Islet of Langerhans (tissue), 1 donor: ENCODE data around the gene ADGRG1.

ENCODE experiments used
- FAIRE-seq: peaks from one replicate; lab custom pipeline; 2011; peaks lifted over from hg19 to GRCh38; lab: Jason Lieb, UNC

The ADGRG1 gene

GRCh38 chr16:57620335-57621231 lies 7.8 kb upstream of the ADGRG1 start:
- FAIRE-seq = no peak

- FAIRE-seq = no peak
These were observed 6.7 kb upstream of the ADGRG1 start for GRCh38 chr16:57621521-57622271.

GRCh38 chr16:57622361-57623250 lies 5.8 kb upstream of the ADGRG1 start:
- FAIRE-seq = no peak

GRCh38 chr16:57623251-57624043 lies 5.0 kb upstream of the ADGRG1 start:
- FAIRE-seq = no peak

GRCh38 chr16:57624044-57624688 lies 4.3 kb upstream of the ADGRG1 start:
- no peak for FAIRE-seq

- no peak for FAIRE-seq
These were observed 3.5 kb upstream of the ADGRG1 start for GRCh38 chr16:57624806-57625500.

- no peak for FAIRE-seq
These were observed 1.8 kb upstream of the ADGRG1 start for GRCh38 chr16:57626420-57627170.

GRCh38 chr16:57627184-57627871 lies 1.1 kb upstream of the ADGRG1 start:
- FAIRE-seq = no peak

- no peak for FAIRE-seq
These were observed 408 bp downstream of the ADGRG1 start for GRCh38 chr16:57628783-57629293.

GRCh38 chr16:57629516-57630406 lies 1.3 kb downstream of the ADGRG1 start:
- no peak for FAIRE-seq

GRCh38 chr16:57630407-57630797 lies 2.0 kb downstream of the ADGRG1 start:
- FAIRE-seq = no peak

GRCh38 chr16:57630931-57631845 lies 2.8 kb downstream of the ADGRG1 start:
- FAIRE-seq = no peak

- no peak for FAIRE-seq
These were observed 4.1 kb downstream of the ADGRG1 start for GRCh38 chr16:57632568-57632967.

GRCh38 chr16:57633383-57634064 lies 5.1 kb downstream of the ADGRG1 start:
- FAIRE-seq = no peak

GRCh38 chr16:57634171-57634570 lies 5.7 kb downstream of the ADGRG1 start:
- no peak for FAIRE-seq
